ENCODE data around the gene TERT.

The TERT gene

GRCh38 chr5:1255081-1255561, 39.7 kb downstream of the TERT start:
- DNase-seq, result peak in 2 of 4 experiments; percentile 19 to 32

GRCh38 chr5:1254196-1254595, 40.7 kb downstream of the TERT start:
- no peak for DNase-seq

- DNase-seq, result no peak
Measured at GRCh38 chr5:1253456-1254105, 41.3 kb downstream of the TERT start.

GRCh38 chr5:1252681-1253080, 42.2 kb downstream of the TERT start:
- no peak for DNase-seq

- DNase-seq, result no peak
Measured at GRCh38 chr5:1251678-1252580, 42.9 kb downstream of the TERT start.

GRCh38 chr5:1249366-1250280, 45.2 kb downstream of the TERT start:
- no peak for DNase-seq

GRCh38 chr5:1247811-1248210, 47.1 kb downstream of the TERT start:
- no peak for DNase-seq

GRCh38 chr5:1246711-1247431, 48.0 kb downstream of the TERT start:
- peak in 1 of 4 experiments; percentile 6 for DNase-seq

GRCh38 chr5:1245905-1246576, 48.8 kb downstream of the TERT start:
- DNase-seq, result no peak

GRCh38 chr5:1244976-1245375, 49.9 kb downstream of the TERT start:
- DNase-seq, result no peak

- no peak for DNase-seq
Measured at GRCh38 chr5:1244255-1244654, 50.6 kb downstream of the TERT start.

- no peak for DNase-seq
Measured at GRCh38 chr5:1243487-1244130, 51.3 kb downstream of the TERT start.

- no peak for DNase-seq
Measured at GRCh38 chr5:1242733-1243486, 52.0 kb downstream of the TERT start.

GRCh38 chr5:1241509-1242080, 53.3 kb downstream of the TERT start:
- DNase-seq, result no peak

- DNase-seq, result no peak
Measured at GRCh38 chr5:1240496-1241260, 54.2 kb downstream of the TERT start.

- DNase-seq, result no peak
Measured at GRCh38 chr5:1239505-1240251, 55.2 kb downstream of the TERT start.

GRCh38 chr5:1235838-1236237, 59.0 kb downstream of the TERT start:
- no peak for DNase-seq

GRCh38 chr5:1235379-1235778, 59.5 kb downstream of the TERT start:
- no peak for DNase-seq

All from activated naive CD4-positive, alpha-beta T cell (primary cell).